Midbrain (tissue), 1 donor: ENCODE results near the gene DARS2.

Experiments used
- DNase-seq: peaks from one replicate; lab custom pipeline; 2025; lab: John Stamatoyannopoulos, UW

Gene DARS2

DNA sequence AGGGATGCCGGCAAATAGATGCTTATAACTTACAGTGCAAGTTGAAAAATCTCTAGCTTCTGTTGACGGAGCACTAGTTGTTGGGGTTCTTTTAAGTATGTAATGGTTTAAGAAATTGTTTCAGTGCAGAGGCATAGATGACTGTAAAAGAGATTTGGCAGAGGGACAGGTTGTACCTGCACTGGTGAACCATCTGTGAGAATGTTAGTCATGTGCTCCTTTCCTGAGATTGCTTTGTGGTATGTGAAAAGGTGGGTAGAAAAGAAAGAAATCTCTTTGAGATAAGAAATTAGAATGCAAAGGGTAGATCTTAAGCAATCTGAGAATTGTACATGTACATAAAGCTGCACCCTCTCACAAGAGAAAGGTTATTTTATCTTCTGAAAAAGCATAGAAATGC, 63.2 kb downstream of the DARS2 start:
- DNase-seq: no peak

DNA sequence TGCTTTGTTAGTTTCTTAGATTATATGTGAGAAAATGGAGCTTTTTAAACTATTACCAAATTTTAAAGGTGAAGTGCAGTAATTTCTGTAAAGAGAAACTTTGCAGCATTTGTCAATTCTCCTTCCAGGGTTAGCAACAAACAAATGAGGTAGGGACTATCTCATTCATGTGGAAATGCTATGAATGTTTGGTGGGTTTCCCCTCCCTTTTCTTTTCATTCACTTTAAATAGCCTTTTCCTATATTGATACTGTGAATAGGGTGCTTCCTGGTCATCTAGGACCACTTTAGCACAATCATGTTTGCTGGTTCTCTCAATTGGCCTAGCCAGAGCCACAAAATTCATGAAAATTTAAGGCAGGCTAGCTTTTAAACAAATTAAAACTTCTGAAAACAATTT, 64.3 kb downstream of the DARS2 start:
- DNase-seq: no peak

DNA sequence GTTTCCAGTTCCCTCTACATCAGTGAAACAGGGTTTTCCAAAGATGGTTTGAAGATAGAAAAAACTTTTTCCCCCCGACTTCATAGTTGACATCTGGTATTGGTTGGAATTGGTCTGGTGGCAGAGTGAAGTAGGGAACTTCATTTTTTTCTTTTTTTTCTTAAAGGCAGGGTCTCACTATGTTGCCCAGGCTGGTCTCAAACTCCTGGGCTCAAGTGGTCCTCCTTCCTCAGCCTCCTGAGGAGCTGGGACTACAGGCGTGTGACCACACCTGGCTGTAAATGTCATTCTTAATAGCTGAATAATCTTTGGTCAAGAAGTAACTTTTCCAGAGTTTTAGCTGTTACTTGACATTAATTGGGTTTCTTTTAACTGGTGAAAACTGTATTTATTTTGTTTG, 65.4 kb downstream of the DARS2 start:
- DNase-seq: no peak

DNA sequence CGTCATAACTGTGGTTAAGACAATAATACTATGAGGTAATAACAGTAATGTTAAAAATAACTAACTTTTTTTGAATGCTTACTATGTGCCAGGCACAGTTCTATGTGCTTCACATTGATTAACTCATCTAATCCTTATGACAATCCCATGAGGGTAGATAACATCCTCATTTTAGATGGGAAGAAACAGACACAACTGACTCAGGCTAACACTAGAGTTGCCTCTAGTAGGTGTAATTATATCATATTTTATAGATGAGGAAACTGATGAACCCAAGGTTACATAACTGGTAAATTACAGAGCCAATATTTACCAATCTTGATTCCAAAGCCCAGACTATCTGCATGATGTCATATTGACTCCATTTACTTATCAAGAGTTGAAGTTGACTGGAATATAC, 69.1 kb downstream of the DARS2 start:
- DNase-seq: no peak

DNA sequence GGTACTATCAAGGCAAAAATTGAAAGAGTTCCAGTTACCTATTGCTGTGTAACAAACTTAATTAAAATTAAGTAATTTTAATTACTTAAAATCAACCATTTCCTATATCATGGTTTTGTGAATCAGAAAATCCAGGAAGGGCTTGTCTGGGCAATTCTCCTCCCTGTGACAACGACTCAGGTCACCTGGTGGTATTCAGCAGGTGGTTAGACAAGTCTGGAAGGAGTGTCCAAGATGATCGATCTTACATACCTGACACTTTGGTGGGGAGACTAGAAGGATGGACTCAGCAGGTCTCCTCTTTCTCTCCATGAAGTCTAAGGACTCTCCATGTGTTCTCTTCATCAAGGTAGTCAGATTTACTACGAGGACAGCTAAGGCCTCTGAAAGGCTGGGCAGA, 69.7 kb downstream of the DARS2 start:
- no peak for DNase-seq

DNA sequence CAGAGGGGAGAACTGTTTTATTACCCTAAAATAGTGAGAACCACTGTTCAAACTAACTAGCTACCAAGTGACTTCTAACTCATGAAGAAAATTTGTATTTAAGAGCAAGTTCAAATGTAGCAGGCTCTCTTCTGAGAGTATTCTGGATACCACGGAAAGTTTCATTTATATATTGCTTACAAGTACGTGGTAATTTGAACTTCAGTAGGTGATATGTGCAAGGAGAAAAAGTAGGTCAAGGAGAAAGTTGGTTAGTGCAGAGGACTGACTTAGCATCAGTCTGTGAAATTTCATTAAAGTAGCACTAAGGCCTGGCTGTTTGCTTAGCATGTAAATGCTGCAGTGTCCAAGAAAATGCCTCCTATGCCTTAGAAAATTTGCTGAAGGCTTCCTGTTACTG, 76.0 kb downstream of the DARS2 start:
- DNase-seq: no peak

DNA sequence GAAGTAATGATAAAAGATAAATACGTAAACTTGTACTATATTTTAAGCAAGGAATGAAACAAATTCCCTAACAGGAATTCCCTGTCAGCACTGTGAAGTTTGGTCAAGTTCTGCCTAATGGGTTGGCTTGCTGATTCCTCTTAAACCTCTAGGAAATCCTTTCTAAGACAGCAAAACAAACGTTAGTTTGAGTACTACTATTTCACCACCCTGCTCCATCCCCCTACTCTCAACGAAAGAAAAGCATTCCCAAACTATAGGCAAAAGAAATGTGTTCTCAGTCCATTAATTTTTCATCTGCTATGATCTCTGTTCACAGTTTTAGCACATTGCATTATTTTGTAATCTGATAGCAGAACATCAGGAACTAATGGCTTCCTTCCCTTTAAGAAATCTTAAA, 76.5 kb downstream of the DARS2 start:
- DNase-seq: no peak

DNA sequence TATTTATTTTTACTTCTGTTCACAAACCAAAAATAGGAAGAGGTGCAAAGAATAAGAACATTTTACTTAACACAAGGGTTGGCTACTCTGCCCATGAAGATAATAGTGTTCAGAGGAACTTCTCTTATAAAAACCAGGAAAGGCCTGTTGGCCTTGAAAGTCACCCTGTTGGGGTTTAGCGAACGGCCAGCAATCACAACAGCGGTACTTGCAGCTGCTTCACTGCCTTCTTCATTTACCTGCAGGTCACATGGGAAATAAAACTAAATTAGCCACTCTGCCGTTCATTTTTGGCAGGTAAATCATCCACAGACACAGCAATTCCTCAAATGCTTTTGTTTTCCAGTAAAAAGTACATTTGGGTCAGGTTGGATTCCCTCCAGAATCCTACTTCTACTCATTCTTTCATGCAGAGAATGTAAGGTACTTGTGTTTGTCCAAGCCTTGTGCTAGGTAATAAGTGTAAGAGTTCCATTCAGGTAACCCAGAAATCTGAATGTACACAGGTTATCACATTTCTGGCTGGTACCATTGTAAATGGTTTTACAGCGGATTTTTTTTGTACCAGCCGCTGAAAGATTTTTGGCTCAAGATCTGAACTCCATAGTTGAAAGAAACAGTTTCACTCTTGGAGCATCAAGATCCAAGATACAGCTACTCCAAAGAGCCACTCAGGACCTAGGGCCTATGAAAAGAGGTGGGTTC, 79.5 kb downstream of the DARS2 start:
- DNase-seq: no peak
